ENCODE results near the gene KRT71.

DNA sequence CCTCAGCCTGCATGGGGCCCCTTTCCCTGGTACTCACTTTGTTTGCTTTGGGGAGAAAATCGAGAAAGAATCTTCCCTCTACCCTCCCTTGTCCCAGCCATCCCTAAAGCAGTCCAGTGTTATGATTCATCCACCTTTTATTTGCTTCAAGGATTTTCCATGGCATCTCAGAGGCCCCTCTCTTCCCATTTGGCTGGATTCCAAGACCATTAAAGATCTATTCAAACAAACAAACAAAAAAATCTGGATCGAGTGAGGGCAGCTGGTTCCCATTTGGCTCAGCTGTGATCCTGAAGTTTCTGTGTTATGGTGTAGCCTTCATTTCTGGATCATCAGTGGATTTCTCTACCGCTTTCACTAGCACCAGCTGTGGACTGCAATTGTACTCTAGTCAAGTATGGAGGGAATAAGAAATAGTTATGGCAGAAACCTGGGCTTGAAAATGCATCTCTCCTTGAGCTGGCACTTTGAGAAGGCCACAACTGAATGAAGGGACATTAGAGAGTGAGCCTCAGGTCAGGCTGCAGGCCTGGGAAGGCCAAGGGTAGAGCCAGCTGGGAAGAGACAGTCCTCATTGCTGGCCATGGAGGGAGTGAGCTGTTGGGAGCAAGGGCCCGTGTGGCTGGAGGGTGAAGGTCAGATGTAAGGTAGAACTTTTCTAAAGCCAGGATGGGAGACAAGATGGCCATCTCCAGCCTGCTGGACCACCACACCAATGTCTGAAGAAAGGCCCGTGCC lies 13.7 kb downstream of the KRT71 start:
- TF ChIP-seq, protein P1, sequence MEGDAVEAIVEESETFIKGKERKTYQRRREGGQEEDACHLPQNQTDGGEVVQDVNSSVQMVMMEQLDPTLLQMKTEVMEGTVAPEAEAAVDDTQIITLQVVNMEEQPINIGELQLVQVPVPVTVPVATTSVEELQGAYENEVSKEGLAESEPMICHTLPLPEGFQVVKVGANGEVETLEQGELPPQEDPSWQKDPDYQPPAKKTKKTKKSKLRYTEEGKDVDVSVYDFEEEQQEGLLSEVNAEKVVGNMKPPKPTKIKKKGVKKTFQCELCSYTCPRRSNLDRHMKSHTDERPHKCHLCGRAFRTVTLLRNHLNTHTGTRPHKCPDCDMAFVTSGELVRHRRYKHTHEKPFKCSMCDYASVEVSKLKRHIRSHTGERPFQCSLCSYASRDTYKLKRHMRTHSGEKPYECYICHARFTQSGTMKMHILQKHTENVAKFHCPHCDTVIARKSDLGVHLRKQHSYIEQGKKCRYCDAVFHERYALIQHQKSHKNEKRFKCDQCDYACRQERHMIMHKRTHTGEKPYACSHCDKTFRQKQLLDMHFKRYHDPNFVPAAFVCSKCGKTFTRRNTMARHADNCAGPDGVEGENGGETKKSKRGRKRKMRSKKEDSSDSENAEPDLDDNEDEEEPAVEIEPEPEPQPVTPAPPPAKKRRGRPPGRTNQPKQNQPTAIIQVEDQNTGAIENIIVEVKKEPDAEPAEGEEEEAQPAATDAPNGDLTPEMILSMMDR (conservative IDR thresholded peaks at IDR 0.05; ENCODE audit: low read depth, low read length), result no peak
- no peak for TF ChIP-seq EZH2 (IDR thresholded peaks at IDR 0.05; ENCODE audit: low read length, unreplicated experiment)
